HG03571 (cell line): ENCODE measurements around the gene BEND2.

Source experiments
- ATAC-seq: cut with Tn5 transposase; IDR thresholded peaks from one replicate; pipeline ENCODE4 v1.9.1; 2021; ENCODE audit not compliant: unreplicated experiment

Gene BEND2

DNA sequence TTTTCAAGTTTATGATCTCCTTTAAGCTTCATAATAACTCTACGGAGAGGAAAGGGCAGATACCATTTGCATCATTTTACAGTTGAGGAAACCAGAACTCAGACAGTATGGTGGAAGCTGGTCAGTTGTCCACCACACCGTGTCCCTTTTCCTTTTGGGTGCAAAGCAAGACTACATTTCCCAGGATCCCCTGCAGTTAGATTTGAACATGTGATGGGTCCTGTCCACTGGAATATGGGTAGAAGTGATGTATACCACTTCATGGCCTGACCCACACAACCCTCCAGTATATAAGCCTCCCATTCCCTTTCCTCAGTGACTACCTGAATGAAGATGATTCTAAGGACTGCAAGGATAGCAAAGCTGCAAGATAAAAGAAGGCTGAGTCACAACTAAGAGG, 74.7 kb downstream of the BEND2 start:
- ATAC-seq = no peak

- no peak for ATAC-seq
Observed at GRCh38 chrX:18136816-18137215, 83.9 kb downstream of the BEND2 start.

GRCh38 chrX:18133605-18134004, 87.1 kb downstream of the BEND2 start:
- ATAC-seq = no peak

DNA sequence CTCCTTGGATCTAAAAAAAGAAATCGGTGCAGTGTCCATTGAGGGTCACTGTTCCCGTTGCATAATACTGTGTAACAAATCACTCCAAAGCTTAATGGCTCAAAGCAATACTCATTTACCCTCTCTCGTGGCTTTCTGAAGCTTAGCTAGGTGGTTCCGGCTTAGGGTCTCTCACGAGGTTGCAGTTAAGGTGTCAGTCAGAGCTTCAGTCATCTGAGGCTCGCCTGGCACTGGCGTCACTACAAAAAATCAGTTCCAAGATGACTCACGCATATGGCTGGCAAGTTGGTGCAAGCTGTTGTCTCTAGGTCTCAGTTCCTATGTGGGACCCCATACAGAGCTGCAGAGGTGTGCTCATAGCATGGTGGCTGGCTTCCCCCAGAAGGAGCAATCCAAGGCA, 91.0 kb downstream of the BEND2 start:
- no peak for ATAC-seq

DNA sequence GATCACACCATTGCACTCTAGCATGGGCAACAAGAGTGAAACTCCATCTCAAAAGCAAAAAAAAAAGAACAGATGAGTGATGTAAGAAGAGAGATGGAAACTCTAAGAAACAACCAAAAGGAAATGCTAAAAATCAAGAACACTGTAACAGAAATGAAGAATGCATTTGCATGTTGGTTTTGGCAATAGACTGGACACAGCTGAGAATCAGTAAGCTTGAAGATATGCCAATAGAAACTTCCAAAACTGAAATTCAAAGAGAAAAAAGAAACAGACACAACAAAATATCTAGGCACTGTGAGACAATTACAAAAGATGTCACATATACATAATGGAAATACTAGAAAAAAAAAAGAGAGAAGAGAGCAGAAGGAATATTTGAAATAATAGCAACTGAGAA, 93.7 kb downstream of the BEND2 start:
- ATAC-seq = no peak

DNA sequence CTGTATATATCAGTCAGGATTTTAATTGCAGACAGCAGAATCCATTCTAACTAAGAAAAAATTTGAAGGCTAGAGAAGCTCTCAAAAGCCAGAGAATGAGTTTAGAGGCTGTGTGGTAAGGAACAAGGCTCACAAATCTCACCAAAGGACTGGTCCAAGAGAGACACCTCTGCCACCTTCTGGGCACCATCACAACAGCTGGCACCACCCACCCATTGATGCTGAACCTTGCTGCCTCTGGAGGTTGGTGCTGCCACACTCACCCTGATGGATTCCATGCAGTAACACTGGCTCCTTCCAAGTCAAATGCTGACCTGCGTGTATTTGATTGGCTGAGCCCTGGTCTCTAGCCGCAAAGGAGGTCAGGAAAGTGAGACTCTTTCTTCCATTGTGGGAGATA, 100.8 kb downstream of the BEND2 start:
- no peak for ATAC-seq
